Smooth muscle cell (in vitro differentiated cells): Measurements from ENCODE around the gene MINK1. TPM values are rescaled to one million over a fixed set of nuclear protein-coding genes. Genes with fewer than 3 reads are reported as not detected.
"Not testable (repeated sequence)": the region's sequence is repeated elsewhere in the genome, so short reads cannot be mapped to it uniquely, and the experiment has no call there.

Source experiments
- DNase-seq: peaks from one replicate; lab custom pipeline; 2025; ENCODE audit not compliant: unreplicated experiment; lab: John Stamatoyannopoulos, UW
- H2AFZ ChIP-seq: fragments of 200-600 bp; sonication (generic); 2 replicates; pipeline ENCODE4 v1.6.0; 2016; ENCODE audit warnings: antibody characterized with exemption, low read depth, mild to moderate bottlenecking
- H3F3A ChIP-seq: fragments of 200-600 bp; sonication (generic); 2 replicates; pipeline ENCODE4 v1.6.0; 2017; ENCODE audit warnings: antibody characterized with exemption, low read depth
- H3K27ac ChIP-seq: fragments of 200-600 bp; sonication (generic); 2 replicates; pipeline ENCODE4 v1.5.1; 2016; ENCODE audit warnings: low read depth, mild to moderate bottlenecking
- H3K27me3 ChIP-seq: fragments of 200-600 bp; sonication (generic); 2 replicates; pipeline ENCODE4 v1.6.1; 2016; ENCODE audit warnings: low read depth, mild to moderate bottlenecking
- H3K36me3 ChIP-seq: fragments of 200-600 bp; sonication (generic); 2 replicates; pipeline ENCODE4 v1.5.1; 2016; ENCODE audit warnings: low read depth
- H3K4me1 ChIP-seq: fragments of 200-600 bp; sonication (generic); 2 replicates; pipeline ENCODE4 v1.5.1; 2016; ENCODE audit warnings: low read depth
- H3K4me2 ChIP-seq: fragments of 200-600 bp; sonication (generic); 2 replicates; pipeline ENCODE4 v1.6.0; 2016; ENCODE audit warnings: mild to moderate bottlenecking
- H3K4me3 ChIP-seq: fragments of 200-600 bp; sonication (generic); 2 replicates; pipeline ENCODE4 v1.5.1; 2016; ENCODE audit warnings: mild to moderate bottlenecking
- H3K79me2 ChIP-seq: fragments of 200-600 bp; sonication (generic); 2 replicates; pipeline ENCODE4 v1.6.0; 2016; ENCODE audit warnings: low read depth, mild to moderate bottlenecking
- H3K9ac ChIP-seq: fragments of 200-600 bp; sonication (generic); 2 replicates; pipeline ENCODE4 v1.6.0; 2016; ENCODE audit warnings: low read depth
- H3K9me3 ChIP-seq: fragments of 200-600 bp; sonication (generic); replicated peaks from 2 replicates; pipeline ENCODE4 v1.5.1; 2016; ENCODE audit warnings: low read depth
- H4K20me1 ChIP-seq: fragments of 200-600 bp; sonication (generic); 2 replicates; pipeline ENCODE4 v1.6.0; 2016; ENCODE audit warnings: low read depth
- WGBS: methylation state at CpG from one replicate; pipeline ENCODE4 v1.1.7; 2016; ENCODE audit warnings: low lambda C conversion rate; 5-methylcytosine and 5-hydroxymethylcytosine counted together
- polyA plus RNA-seq: library from polyadenylated mRNA; unstranded; fragments of >200 nt; fragmentation: Nextera tagmentation; extraction: Ambion mirVana; gene quantifications from 2 replicates; pipeline ENCODE4 v1.2.1, GENCODE V29; 2016
- total RNA-seq: library from RNA; depleted of rRNA; stranded (reverse); fragments of >200 nt; gene quantifications from 2 replicates; pipeline ENCODE4 v1.2.3, GENCODE V29; 2014
- TF ChIP-seq, protein P1 (sequence below): fragments of 200-600 bp; sonication (generic); IDR thresholded peaks from 2 replicates; pipeline ENCODE4 v1.5.1; 2017; ENCODE audit warnings: borderline replicate concordance, mild to moderate bottlenecking, antibody characterized with exemption; ENCODE audit not compliant: insufficient read depth, poor library complexity, severe bottlenecking

Gene MINK1
- total and polyA plus RNA-seq, 2 experiments from 2014 or later, result 26.6 to 26.8 TPM

GRCh38 chr17:4902540-4902939 is 69.4 kb downstream of the MINK1 start:
- no peak for DNase-seq
- Histone ChIP-seq H3K9ac (no peak overlapping the region), H3K4me1 (no peaks in the 10 kb centered on the region), H4K20me1 (no peaks in the 10 kb centered on the region), H3K27ac (no peak overlapping the region), H2AFZ (no peak overlapping the region), H3K79me2 (no peaks in the 10 kb centered on the region), H3K27me3 (no peaks in the 10 kb centered on the region), H3K36me3 (no peaks in the 10 kb centered on the region), H3K9me3 (no peaks in the 10 kb centered on the region), H3K4me2 (no peak overlapping the region), H3K4me3 (no peak overlapping the region), H3F3A (peaks cover 8% of the 10 kb centered on the region)
- TF ChIP-seq, protein P1, sequence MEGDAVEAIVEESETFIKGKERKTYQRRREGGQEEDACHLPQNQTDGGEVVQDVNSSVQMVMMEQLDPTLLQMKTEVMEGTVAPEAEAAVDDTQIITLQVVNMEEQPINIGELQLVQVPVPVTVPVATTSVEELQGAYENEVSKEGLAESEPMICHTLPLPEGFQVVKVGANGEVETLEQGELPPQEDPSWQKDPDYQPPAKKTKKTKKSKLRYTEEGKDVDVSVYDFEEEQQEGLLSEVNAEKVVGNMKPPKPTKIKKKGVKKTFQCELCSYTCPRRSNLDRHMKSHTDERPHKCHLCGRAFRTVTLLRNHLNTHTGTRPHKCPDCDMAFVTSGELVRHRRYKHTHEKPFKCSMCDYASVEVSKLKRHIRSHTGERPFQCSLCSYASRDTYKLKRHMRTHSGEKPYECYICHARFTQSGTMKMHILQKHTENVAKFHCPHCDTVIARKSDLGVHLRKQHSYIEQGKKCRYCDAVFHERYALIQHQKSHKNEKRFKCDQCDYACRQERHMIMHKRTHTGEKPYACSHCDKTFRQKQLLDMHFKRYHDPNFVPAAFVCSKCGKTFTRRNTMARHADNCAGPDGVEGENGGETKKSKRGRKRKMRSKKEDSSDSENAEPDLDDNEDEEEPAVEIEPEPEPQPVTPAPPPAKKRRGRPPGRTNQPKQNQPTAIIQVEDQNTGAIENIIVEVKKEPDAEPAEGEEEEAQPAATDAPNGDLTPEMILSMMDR, result no peak
- 87% methylated on average over 8 of the region's 8 CpGs for WGBS

GRCh38 chr17:4903051-4903818 is 70.1 kb downstream of the MINK1 start, which contains the start of gene CHRNE:
TSS of gene CHRNE (minus strand) at chr17:4903098. CDS start at chr17:4903063, 35 bp downstream.
- H3K36me3 ChIP-seq, result no peaks in the 10 kb centered on the region
- H3K27ac ChIP-seq, result no peak within 1 kb of the TSS
- DNase-seq, result no peak
- 45% methylated on average over 8 of the region's 10 CpGs for WGBS
- H4K20me1 ChIP-seq, result no peaks in the 10 kb centered on the region
- peaks cover 8% of the 10 kb centered on the region for H3F3A ChIP-seq
- H3K27me3 ChIP-seq, result no peaks in the 10 kb centered on the region
- H3K9me3 ChIP-seq, result no peaks in the 10 kb centered on the region
- H3K9ac ChIP-seq, result no peak within 1 kb of the TSS
- H2AFZ ChIP-seq, result no peak within 1 kb of the TSS
- H3K4me2 ChIP-seq, result no peak within 1 kb of the TSS
- no peaks in the 10 kb centered on the region for H3K4me1 ChIP-seq
- H3K79me2 ChIP-seq, result no peaks in the 10 kb centered on the region
- H3K4me3 ChIP-seq, result no peak within 1 kb of the TSS
- TF ChIP-seq, protein P1, result peak; percentile 71

DNA sequence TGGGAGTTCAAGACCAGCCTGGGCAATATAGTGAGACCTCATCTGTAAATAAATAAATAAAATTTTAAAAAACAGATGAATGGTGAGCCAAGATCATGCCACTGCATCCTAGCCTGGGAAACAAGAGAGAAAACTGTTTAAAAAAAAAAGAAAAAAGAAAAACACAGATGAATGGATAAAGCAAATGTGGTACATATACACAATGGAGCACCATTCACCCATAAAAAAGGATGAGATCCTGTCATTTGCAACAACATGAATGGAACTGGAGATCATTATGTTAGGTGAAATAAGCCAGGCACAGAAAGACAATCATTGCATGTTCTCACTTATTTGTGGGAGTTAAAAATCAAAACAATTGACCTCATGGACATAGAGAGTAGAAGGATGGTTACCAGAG is 73.5 kb downstream of the MINK1 start:
- H3F3A ChIP-seq, H3K4me1 ChIP-seq, H2AFZ ChIP-seq, H3K79me2 ChIP-seq, H3K9ac ChIP-seq, H3K4me3 ChIP-seq, H3K4me2 ChIP-seq, H3K36me3 ChIP-seq, H3K27ac ChIP-seq, H3K9me3 ChIP-seq, DNase-seq, H4K20me1 ChIP-seq, H3K27me3 ChIP-seq: not testable (repeated sequence)

DNA sequence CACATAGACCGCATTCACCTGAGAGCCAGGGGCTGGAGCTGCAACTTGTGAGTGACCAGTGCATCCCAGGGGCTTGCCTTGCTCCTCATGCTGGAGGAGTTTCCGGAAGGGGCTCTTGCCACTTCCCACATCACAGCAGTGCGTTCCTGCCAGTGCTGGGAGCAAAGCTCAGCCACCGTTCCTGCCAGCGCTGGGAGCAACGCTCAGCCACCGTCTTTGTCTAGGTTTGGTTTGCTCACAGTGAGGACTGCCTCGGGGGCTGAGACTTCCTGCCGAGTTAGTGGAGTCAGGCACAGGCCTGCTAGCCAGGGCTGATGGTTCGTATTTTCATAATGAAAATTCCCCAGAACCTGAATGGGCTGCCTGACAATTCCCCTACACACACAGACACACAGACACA is 75.2 kb downstream of the MINK1 start:
- Histone ChIP-seq H3K36me3 (no peaks in the 10 kb centered on the region), H3K4me3 (no peak overlapping the region), H3K9me3 (no peaks in the 10 kb centered on the region), H3K4me1 (no peaks in the 10 kb centered on the region), H3K27me3 (no peaks in the 10 kb centered on the region), H3K79me2 (no peaks in the 10 kb centered on the region), H2AFZ (no peak overlapping the region), H4K20me1 (no peaks in the 10 kb centered on the region), H3K27ac (peak overlapping the region; percentile 87), H3F3A (no peaks in the 10 kb centered on the region), H3K4me2 (no peak overlapping the region), H3K9ac (no peak overlapping the region)
- 23% methylated on average over 10 of the region's 10 CpGs for WGBS
- TF ChIP-seq, protein P1, result no peak
- no peak for DNase-seq
